GM12878 (cell line): ENCODE measurements around the gene SRP68.

Source experiments
- CBX5 ChIP-seq: sonication (generic); IDR thresholded peaks from 2 replicates; pipeline ENCODE4 v1.6.1; 2016; ENCODE audit warnings: low read depth, moderate library complexity, mild to moderate bottlenecking, inconsistent platforms
- CHD1 ChIP-seq: IDR thresholded peaks from 2 replicates; pipeline ENCODE4 v1.6.1; 2012; ENCODE audit warnings: low read depth, low read length, improper control_type of control experiment
- EZH2 ChIP-seq: IDR thresholded peaks from 2 replicates; pipeline ENCODE4 v1.6.1; 2012; ENCODE audit warnings: low read depth, mild to moderate bottlenecking, control low read depth, inconsistent platforms, low read length, borderline replicate concordance; ENCODE audit not compliant: control insufficient read depth
- MYB ChIP-seq: fragments of 150-350 bp; IDR thresholded peaks from 2 replicates; pipeline ENCODE4 v1.6.1; 2014; ENCODE audit warnings: mild to moderate bottlenecking, low read depth, low read length, borderline replicate concordance
- MYC ChIP-seq: IDR thresholded peaks from 2 replicates; pipeline ENCODE4 v1.6.1; 2011; ENCODE audit warnings: mild to moderate bottlenecking, low read length, moderate library complexity, inconsistent platforms; ENCODE audit not compliant: insufficient read depth, insufficient replicate concordance, insufficient read length, severe bottlenecking
- POLR2A ChIP-seq: IDR thresholded peaks from 2 replicates; pipeline ENCODE4 v1.6.1; 2011; ENCODE audit warnings: low read depth, mild to moderate bottlenecking, low read length
- RFX5 ChIP-seq: IDR thresholded peaks from 2 replicates; pipeline ENCODE4 v1.6.1; 2011; ENCODE audit warnings: low read depth, low read length, improper control_type of control experiment
- SIX5 ChIP-seq: IDR thresholded peaks from 2 replicates; pipeline ENCODE4 v1.6.1; 2011; ENCODE audit warnings: mild to moderate bottlenecking, low read depth, low read length, moderate library complexity; ENCODE audit not compliant: severe bottlenecking
- SP1 ChIP-seq: IDR thresholded peaks from one replicate; pipeline ENCODE4 v1.6.1; 2011; ENCODE audit warnings: low read depth, low read length
- TCF7 ChIP-seq: IDR thresholded peaks from 2 replicates; pipeline ENCODE4 v1.6.1; 2014; ENCODE audit warnings: antibody characterized with exemption, borderline replicate concordance
- TF ChIP-seq, protein P1 (sequence below), 3 experiments: IDR thresholded peaks in 2 of 3; conservative IDR thresholded peaks in 1 of 3; 2 replicates each; pipeline ENCODE4 v1.5.1; 2011; ENCODE audit warnings: low read depth in 3 of 3, low read length in 3 of 3, mild to moderate bottlenecking in 3 of 3, control low read depth in 2 of 3, moderate library complexity in 2 of 3, inconsistent platforms in 1 of 3, mixed read lengths in 1 of 3; ENCODE audit not compliant: control insufficient read depth in 2 of 3, insufficient read depth in 1 of 3; ENCODE audit errors: extremely low read depth in 1 of 3

GRCh38 chr17:76088041-76088867 lies 15.9 kb upstream of the SRP68 start:
- TF ChIP-seq SIX5 (no peak), MYC (no peak), EZH2 (no peak), CHD1 (no peak), TCF7 (no peak), MYB (no peak), POLR2A (no peak; the same call in 1 of the 2 replicates), SP1 (no peak), RFX5 (no peak), CBX5 (no peak)
- TF ChIP-seq, protein P1, sequence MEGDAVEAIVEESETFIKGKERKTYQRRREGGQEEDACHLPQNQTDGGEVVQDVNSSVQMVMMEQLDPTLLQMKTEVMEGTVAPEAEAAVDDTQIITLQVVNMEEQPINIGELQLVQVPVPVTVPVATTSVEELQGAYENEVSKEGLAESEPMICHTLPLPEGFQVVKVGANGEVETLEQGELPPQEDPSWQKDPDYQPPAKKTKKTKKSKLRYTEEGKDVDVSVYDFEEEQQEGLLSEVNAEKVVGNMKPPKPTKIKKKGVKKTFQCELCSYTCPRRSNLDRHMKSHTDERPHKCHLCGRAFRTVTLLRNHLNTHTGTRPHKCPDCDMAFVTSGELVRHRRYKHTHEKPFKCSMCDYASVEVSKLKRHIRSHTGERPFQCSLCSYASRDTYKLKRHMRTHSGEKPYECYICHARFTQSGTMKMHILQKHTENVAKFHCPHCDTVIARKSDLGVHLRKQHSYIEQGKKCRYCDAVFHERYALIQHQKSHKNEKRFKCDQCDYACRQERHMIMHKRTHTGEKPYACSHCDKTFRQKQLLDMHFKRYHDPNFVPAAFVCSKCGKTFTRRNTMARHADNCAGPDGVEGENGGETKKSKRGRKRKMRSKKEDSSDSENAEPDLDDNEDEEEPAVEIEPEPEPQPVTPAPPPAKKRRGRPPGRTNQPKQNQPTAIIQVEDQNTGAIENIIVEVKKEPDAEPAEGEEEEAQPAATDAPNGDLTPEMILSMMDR (IDR thresholded peaks at IDR 0.05 in 2 of 3, conservative IDR thresholded peaks at IDR 0.05 in 1 of 3; ENCODE audit: control insufficient read depth in 2 of 3, extremely low read depth in 1 of 3, insufficient read depth in 1 of 3, low read depth in 3 of 3, low read length in 3 of 3), result no peak
